Activated CD8-positive, alpha-beta T cell treated with anti-CD3 and anti-CD28 coated beads for 36 hours (primary cell): ENCODE measurements around the gene KIAA1586. TPM values are rescaled to one million over a fixed set of nuclear protein-coding genes. Genes with fewer than 3 reads are reported as not detected.
"Not testable (repeated sequence)": the region's sequence is repeated elsewhere in the genome, so short reads cannot be mapped to it uniquely, and the experiment has no call there.

Experiments
- ATAC-seq: fragments of 200-7000 bp; cut with Tn5 transposase; one replicate; pipeline ENCODE4 v1.10.0; 2021; ENCODE audit warnings: mild to moderate bottlenecking, moderate library complexity
- CTCF ChIA-PET: fragments of 350-600 bp; sonication (Branson Sonifier 250); formaldehyde crosslinking; loops from one replicate; lab custom pipeline; 2021; ENCODE audit warnings: antibody characterized with exemption; lab: Charles Lee
- POLR2A ChIA-PET: fragments of 350-600 bp; sonication (Branson Sonifier 250); formaldehyde crosslinking; loops from one replicate; lab custom pipeline; 2021; ENCODE audit warnings: antibody characterized with exemption; lab: Charles Lee
- DNase-seq: peaks from one replicate; pipeline ENCODE4 v3.0.0-alpha.2; 2020
- H3K27ac Mint-ChIP-seq: one replicate; pipeline ENCODE4 v1.8.0; 2021; ENCODE audit warnings: mild to moderate bottlenecking, mixed read lengths
- H3K27me3 Mint-ChIP-seq: one replicate; pipeline ENCODE4 v1.8.0; 2021; ENCODE audit warnings: mixed read lengths
- H3K36me3 Mint-ChIP-seq: one replicate; pipeline ENCODE4 v1.8.0; 2021; ENCODE audit warnings: low read depth, mixed read lengths
- H3K4me1 Mint-ChIP-seq: one replicate; pipeline ENCODE4 v1.8.0; 2021; ENCODE audit warnings: low read depth, mixed read lengths
- H3K4me3 Mint-ChIP-seq: one replicate; pipeline ENCODE4 v1.8.0; 2021; ENCODE audit warnings: mild to moderate bottlenecking, moderate library complexity, mixed read lengths
- H3K9me3 Mint-ChIP-seq: one replicate; pipeline ENCODE4 v1.8.0; 2021; ENCODE audit warnings: mixed read lengths
- CTCF ChIP-seq: fragments of 200-600 bp; IDR thresholded peaks from one replicate; pipeline ENCODE4 v1.8.0; 2022; ENCODE audit warnings: antibody characterized with exemption, mild to moderate bottlenecking
- intact Hi-C: fragments of 100-400 bp; cut with micrococcal nuclease; formaldehyde crosslinking; loops from one replicate; pipeline ENCODE4 v1.10.0; 2022
- total RNA-seq, 2 experiments: library from RNA; stranded (reverse); gene quantifications; one replicate each; pipeline ENCODE4 v1.2.3, GENCODE V29; 2021

The KIAA1586 gene
- total RNA-seq, 2 experiments from 2014 or later = 16.0 to 18.7 TPM

GRCh38 chr6:57033228-57033627, 13.3 kb upstream of the KIAA1586 start:
- intact Hi-C loops = no loop called here
- POLR2A ChIA-PET = no interaction called here
- DNase-seq = no peak
- H3K27ac Mint-ChIP-seq = no peak overlapping the region
- H3K4me3 Mint-ChIP-seq = no peak overlapping the region
- no peaks in the 10 kb centered on the region for H3K4me1 Mint-ChIP-seq
- TF ChIP-seq CTCF = no peak
- CTCF ChIA-PET = no interaction called here
- H3K27me3 Mint-ChIP-seq = peaks cover 19% of the 10 kb centered on the region
- no peaks in the 10 kb centered on the region for H3K36me3 Mint-ChIP-seq
- H3K9me3 Mint-ChIP-seq = no peaks in the 10 kb centered on the region
- ATAC-seq = no peak

GRCh38 chr6:57035549-57035948, 10.9 kb upstream of the KIAA1586 start:
- Mint-ChIP-seq H3K27me3 (peaks cover 23% of the 10 kb centered on the region), H3K36me3 (no peaks in the 10 kb centered on the region), H3K4me3 (no peak overlapping the region), H3K27ac (no peak overlapping the region), H3K9me3 (no peaks in the 10 kb centered on the region), H3K4me1 (no peaks in the 10 kb centered on the region)
- ChIA-PET POLR2A (no interaction called here), CTCF (no interaction called here)
- DNase-seq (no peak), ATAC-seq (no peak)
- intact Hi-C loops = no loop called here
- TF ChIP-seq CTCF = no peak

- DNase-seq = no peak
- Mint-ChIP-seq H3K27ac (no peak overlapping the region), H3K4me3 (no peak overlapping the region), H3K36me3 (no peaks in the 10 kb centered on the region), H3K4me1 (no peaks in the 10 kb centered on the region), H3K9me3 (no peaks in the 10 kb centered on the region), H3K27me3 (peaks cover 27% of the 10 kb centered on the region)
- ChIA-PET POLR2A (no interaction called here), CTCF (interaction anchor here (0.8 to 1.0 kb wide), 2 partner anchors 9 to 18 kb away, joined by 3 read pairs; no protein-coding TSS in a partner anchor)
- no peak for ATAC-seq
- no peak for TF ChIP-seq CTCF
- intact Hi-C loops = no loop called here
Measured at GRCh38 chr6:57038906-57039305, 7.6 kb upstream of the KIAA1586 start.

GRCh38 chr6:57040011-57040410, 6.5 kb upstream of the KIAA1586 start:
- ChIA-PET POLR2A (no interaction called here), CTCF (interaction anchor here (1.1 kb wide), 1 partner anchor 277 kb away, joined by 4 read pairs; no protein-coding TSS in a partner anchor)
- intact Hi-C loops = no loop called here
- ATAC-seq (peak; percentile 47), DNase-seq (peak; percentile 18)
- H3K4me3 Mint-ChIP-seq = no peak overlapping the region
- peaks cover 36% of the 10 kb centered on the region for H3K27me3 Mint-ChIP-seq
- H3K27ac Mint-ChIP-seq = no peak overlapping the region
- TF ChIP-seq CTCF = no peak
- H3K9me3 Mint-ChIP-seq = no peaks in the 10 kb centered on the region
- H3K4me1 Mint-ChIP-seq = no peaks in the 10 kb centered on the region
- H3K36me3 Mint-ChIP-seq = no peaks in the 10 kb centered on the region

GRCh38 chr6:57044061-57044460, 2.4 kb upstream of the KIAA1586 start:
- DNase-seq, H3K4me3 Mint-ChIP-seq, H3K9me3 Mint-ChIP-seq, CTCF ChIA-PET, H3K27ac Mint-ChIP-seq, ATAC-seq, intact Hi-C loops: not testable (repeated sequence)
- H3K4me1 Mint-ChIP-seq = peaks cover 15% of the 10 kb centered on the region
- peaks cover 11% of the 10 kb centered on the region for H3K36me3 Mint-ChIP-seq
- H3K27me3 Mint-ChIP-seq = peaks cover 33% of the 10 kb centered on the region
- POLR2A ChIA-PET = interaction anchor here (0.6 kb wide), 1 partner anchor 45 kb away, joined by 3 read pairs; no protein-coding TSS in a partner anchor
